GM18873 (cell line): ENCODE measurements around the gene TMEM245.

Experiments
- ATAC-seq: cut with Tn5 transposase; IDR thresholded peaks from one replicate; pipeline ENCODE4 v1.9.1; 2021; ENCODE audit warnings: mild to moderate bottlenecking, moderate library complexity, moderate number of reproducible peaks; ENCODE audit not compliant: unreplicated experiment, low FRiP score

The TMEM245 gene

GRCh38 chr9:109033941-109034700, 85.6 kb downstream of the TMEM245 start:
- ATAC-seq = no peak

DNA sequence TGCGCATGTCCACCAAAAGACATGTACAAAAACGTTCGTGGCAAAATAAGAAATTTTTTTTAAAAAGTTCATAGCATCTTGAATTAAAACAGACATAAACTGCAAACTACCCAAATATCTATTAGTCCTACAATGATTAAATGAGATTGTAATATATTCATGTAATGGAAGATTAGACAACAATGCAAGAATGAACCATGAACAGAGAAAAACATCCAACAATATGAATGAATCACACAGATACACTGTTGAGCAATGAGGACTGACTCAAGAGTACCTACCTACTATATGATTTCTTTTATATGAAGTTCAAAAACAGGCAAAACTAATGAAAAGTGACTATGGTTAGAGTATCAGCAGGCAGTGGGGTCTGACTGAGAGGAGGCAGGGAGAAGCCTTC, 88.5 kb downstream of the TMEM245 start:
- no peak for ATAC-seq

DNA sequence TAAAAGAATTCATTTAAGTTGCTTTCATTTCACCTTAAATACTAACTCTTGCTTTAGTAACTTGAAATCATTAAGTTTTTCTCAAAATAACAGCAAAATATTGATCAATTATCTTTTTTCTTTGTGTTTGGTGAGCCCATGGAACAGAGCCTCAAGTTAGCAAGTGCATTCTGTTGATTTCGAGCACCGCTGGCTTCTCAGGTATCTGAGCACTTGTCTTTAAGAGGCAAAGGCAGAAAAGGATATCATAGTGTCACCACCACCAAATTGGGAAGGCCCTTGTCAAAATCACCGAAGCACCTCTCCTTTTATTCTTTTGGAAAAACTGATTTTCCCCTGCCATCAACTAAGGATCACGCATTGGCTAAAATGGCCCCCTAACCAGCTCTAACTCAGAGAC, 89.3 kb downstream of the TMEM245 start:
- ATAC-seq = no peak

- no peak for ATAC-seq
Measured at GRCh38 chr9:109028457-109028856, 91.3 kb downstream of the TMEM245 start.

DNA sequence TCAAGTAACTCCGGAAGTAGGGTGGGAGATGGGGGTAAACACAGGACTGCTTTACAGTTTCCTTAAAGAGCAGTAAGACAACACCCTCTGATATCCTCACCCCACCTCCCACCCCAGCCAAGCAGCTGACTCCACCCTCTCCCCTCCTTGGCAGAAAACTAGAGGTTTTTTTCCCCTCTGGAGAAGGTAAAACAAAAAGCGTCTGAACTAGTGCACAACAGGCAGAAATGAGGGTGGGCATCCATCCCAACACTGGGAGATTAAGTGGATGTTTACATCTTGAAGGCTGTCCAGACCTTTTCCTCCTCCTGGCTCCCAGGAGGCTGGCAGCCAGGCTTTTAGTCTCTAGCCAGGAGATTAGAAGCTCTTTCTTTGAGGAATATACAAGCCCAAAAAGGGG, 92.6 kb downstream of the TMEM245 start:
- ATAC-seq = no peak

GRCh38 chr9:109026306-109026705, 93.4 kb downstream of the TMEM245 start:
- no peak for ATAC-seq

- ATAC-seq = no peak
Measured at GRCh38 chr9:109022873-109023272, 96.9 kb downstream of the TMEM245 start.

- ATAC-seq = no peak
Measured at GRCh38 chr9:109020581-109021511, 98.9 kb downstream of the TMEM245 start.

DNA sequence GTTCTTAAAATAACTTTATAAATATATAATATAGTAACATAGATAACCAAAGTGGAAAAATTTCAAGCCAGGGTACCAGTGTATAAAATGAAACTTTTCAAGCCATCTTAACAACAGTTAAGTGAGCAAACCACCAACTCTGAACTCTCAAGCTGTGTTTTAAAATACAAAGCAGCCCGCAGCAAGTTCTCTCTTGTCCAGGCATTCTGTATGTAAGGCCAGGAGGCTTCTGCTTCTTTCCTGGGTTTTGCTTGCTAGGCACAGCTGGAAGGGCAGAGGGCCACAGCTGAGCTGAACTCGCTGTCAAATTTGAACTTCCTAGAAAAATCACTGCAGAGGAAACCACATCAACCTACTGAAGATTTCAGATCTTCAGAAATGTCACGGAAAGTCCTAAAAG, 99.6 kb downstream of the TMEM245 start:
- ATAC-seq = no peak

- no peak for ATAC-seq
Measured at GRCh38 chr9:109019420-109019819, 100.3 kb downstream of the TMEM245 start.

GRCh38 chr9:109017493-109017892, 102.3 kb downstream of the TMEM245 start:
- ATAC-seq = no peak

DNA sequence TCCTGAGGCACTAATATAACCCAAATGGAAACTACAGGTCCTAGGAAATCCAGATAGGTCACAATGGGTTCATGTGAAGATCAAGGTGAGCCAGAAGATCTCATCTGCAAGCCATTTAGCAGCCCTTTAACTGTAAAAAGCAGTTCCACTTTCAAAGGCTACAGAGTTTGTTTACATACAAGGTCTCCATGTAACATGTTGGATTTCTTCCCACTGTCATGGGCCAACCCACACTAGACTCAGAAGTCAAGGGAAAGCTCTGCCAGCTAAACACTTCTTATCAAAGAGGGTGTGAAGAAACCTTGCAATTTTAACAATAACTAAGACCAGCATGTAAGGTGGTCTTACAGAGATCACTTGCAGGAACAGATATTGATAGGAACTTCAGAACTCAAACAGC, 102.7 kb downstream of the TMEM245 start:
- ATAC-seq = no peak

- no peak for ATAC-seq
Measured at GRCh38 chr9:109016132-109016531, 103.6 kb downstream of the TMEM245 start.

DNA sequence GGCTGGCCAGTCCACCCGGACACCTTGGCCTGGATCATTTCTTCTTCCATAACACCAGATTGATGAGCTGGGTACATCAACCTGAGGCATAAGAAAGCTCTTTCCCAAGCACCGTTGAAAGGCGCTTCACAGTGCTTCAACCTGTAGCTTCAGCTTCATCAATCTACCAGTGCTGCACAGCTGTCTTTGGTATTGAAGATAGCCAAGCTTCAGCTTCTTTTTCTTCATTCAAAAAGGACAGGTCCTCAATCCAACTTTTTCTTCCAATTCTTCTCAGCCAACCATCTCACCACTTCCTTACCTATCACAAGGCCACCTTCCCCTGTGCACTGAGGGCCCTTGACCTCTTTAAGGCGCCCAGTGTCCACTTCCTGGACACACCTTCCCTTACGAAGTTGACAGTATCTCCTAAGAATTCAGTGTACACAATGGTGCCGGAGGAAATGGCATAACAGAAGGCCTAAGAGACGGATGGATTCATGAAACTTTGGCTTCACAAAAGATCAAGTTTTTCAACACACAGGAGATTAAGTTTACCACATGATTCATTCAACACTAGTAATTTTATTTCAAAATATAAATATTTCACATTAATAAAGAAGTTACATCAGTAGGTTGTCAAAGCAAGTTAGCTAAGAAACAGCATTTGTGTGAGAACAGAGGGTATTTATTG, 105.0 kb downstream of the TMEM245 start:
- ATAC-seq = no peak

- no peak for ATAC-seq
Measured at GRCh38 chr9:109013679-109014607, 105.8 kb downstream of the TMEM245 start.

DNA sequence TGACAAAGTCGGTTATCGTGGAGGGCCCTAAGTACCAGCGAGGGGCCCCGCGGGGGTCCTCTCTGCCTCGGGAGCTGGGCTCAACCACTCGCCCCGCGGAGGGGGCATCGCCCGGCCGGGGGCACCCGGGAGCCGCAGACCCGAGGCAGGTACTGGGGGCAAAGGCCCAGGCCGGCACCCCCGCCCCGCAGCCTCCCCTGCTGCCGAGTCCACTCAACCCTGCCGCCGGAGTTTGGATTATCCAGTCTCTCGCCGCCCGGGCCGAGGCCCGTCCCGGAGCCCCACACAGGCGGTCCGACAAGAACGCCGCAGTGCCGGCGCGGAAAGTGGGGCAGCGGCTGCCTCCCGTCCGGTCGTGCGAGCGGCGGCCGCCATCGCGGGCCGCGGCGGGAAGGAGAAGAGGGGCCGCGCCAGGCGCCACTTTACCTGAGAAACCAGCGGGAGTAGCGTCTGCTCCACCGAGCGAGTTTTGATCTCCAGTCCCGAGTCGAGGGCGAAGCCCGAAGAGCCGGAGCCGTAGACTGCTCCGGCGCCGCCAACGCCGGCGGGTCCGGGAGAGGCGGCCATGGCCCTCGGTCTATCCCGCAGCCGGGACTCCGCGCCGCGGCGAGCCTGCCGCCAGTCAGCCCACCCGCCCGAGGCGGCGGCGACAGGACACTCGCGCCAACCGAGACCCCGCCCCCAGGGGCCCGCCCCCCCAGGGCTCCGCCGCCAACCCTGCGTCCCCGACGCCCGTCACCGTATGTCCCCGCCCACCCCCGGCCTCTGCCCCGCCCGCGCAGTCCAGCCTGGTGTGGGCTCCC, 106.7 kb downstream of the TMEM245 start, which contains the start of gene CTNNAL1:
Gene CTNNAL1, minus strand, starts transcription at position 624 of the 803 bp plus-strand sequence. Its CDS starts 57 bp downstream, at position 567.
- peak; percentile 50 for ATAC-seq

DNA sequence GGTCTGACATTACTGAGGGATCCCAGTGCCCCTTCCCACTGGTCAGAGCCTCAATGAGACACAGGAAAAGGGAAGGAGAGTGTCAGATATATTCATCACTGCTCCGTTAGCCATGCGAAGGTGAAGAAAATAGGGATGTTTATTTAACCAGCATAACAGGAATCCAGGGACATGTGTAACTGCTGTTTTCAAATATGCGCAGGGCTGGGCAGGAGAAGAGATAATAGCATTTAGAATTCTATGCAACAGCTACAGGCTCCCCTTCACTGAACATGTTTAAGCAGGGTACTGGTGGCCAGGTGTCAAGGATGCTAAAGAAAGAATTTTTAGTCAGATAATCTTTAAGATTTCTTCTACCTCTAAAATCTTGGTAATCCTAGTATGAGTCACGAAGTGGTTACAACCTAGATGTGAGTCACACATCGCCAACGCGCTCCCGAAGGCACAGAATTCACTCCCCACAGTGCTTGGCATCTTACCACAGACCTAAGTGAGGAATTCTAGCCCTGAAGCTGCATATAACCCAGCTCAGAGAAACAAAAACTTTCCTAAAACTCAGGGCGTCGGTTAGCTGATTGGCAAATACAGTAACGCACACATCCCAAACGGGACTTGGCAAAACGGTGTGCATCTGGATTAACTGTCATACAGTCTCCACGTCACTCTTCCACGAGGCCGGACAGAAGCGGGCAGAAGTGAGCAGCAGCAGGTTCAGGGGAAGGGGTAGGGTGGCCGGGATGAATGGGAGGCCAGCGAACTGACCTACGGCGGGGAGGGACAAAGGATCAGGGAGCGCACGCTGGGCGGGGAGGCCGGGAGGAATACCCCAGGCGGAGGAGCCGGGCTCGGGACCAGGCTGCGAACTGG, 107.5 kb downstream of the TMEM245 start:
- peak; percentile 30 for ATAC-seq

GRCh38 chr9:109011231-109011671, 108.5 kb downstream of the TMEM245 start:
- ATAC-seq = no peak
